GM12878 (cell line): ENCODE data around the gene SAMD4A. TPM values are rescaled to one million over a fixed set of nuclear protein-coding genes. Genes with fewer than 3 reads are reported as not detected.

Source experiments
- ATAC-seq: fragments of 200-7000 bp; cut with Tn5 transposase; 3 replicates; pipeline ENCODE4 v1.9.1; 2020; ENCODE audit warnings: mild to moderate bottlenecking, moderate library complexity
- BruUV-seq: library from RNA; stranded (reverse); fragments of 400-500 nt; replicated peaks from 2 replicates; lab custom pipeline; 2021; lab: Mats Ljungman, UMichigan
- CTCF ChIA-PET: fragments of 300-600 bp; sonication (Branson Sonifier 250); formaldehyde crosslinking; extraction: SDS; loops from one replicate; lab custom pipeline; 2021; ENCODE audit warnings: inconsistent platforms; lab: Yijun Ruan, JAX
- POLR2A ChIA-PET: fragments of 350-600 bp; formaldehyde crosslinking; extraction: SDS; loops from one replicate; lab custom pipeline; 2021; ENCODE audit warnings: inconsistent platforms; lab: Charles Lee
- RAD21 ChIA-PET: fragments of 300-600 bp; sonication (Branson Sonifier 250); formaldehyde crosslinking; loops from one replicate; lab custom pipeline; 2023; ENCODE audit warnings: antibody characterized with exemption; ENCODE audit not compliant: unreplicated experiment; lab: Charles Lee
- SMC1A ChIA-PET: fragments of 300-600 bp; sonication (Branson Sonifier 250); formaldehyde crosslinking; loops from one replicate; lab custom pipeline; 2023; ENCODE audit not compliant: unreplicated experiment, uncharacterized antibody; lab: Charles Lee
- DNase-seq: peaks from one replicate; pipeline ENCODE4 v3.0.0-alpha.2; 2011; ENCODE audit warnings: low read depth, low spot score
- FAIRE-seq: peaks from 3 replicates; lab custom pipeline; 2011; peaks lifted over from hg19 to GRCh38; lab: Jason Lieb, UNC
- H2AFZ ChIP-seq: 2 replicates; pipeline ENCODE4 v1.6.0; 2011; ENCODE audit warnings: low read depth, low read length, control low read depth; ENCODE audit not compliant: control insufficient read depth
- H3K27ac ChIP-seq: 2 replicates; pipeline ENCODE4 v1.5.1; 2011; ENCODE audit warnings: control low read depth; ENCODE audit not compliant: control insufficient read depth, insufficient read depth
- H3K27me3 ChIP-seq, 2 experiments: replicated peaks in 1 of 2; 2 replicates each; pipeline versions ENCODE4 v1.6.0 to v1.6.1; 2011; ENCODE audit warnings: low read length in 1 of 2; ENCODE audit not compliant: control insufficient read depth in 2 of 2, insufficient read depth in 2 of 2
- H3K36me3 ChIP-seq, 2 experiments: 2 replicates each; pipeline ENCODE4 v1.5.1; 2011; ENCODE audit warnings: low read length in 1 of 2; ENCODE audit not compliant: control insufficient read depth in 2 of 2, insufficient read depth in 2 of 2
- H3K4me1 ChIP-seq: 2 replicates; pipeline ENCODE4 v1.6.1; 2011; ENCODE audit warnings: mild to moderate bottlenecking, low read length, moderate library complexity, mixed read lengths; ENCODE audit not compliant: control insufficient read depth, insufficient read depth
- H3K4me2 ChIP-seq: 2 replicates; pipeline ENCODE4 v1.6.0; 2011; ENCODE audit warnings: control low read depth; ENCODE audit not compliant: control insufficient read depth, insufficient read depth
- H3K4me3 ChIP-seq: fragments of 200-600 bp; sonication (generic); 2 replicates; pipeline ENCODE4 v1.5.1; 2016
- H3K79me2 ChIP-seq: 2 replicates; pipeline ENCODE4 v1.6.0; 2011; ENCODE audit warnings: low read length; ENCODE audit not compliant: control insufficient read depth, insufficient read depth
- H3K9ac ChIP-seq: 2 replicates; pipeline ENCODE4 v1.8.0; 2011; ENCODE audit warnings: low read length, control low read depth, mixed read lengths; ENCODE audit not compliant: control insufficient read depth, insufficient read depth
- H3K9me3 ChIP-seq: replicated peaks from 3 replicates; pipeline ENCODE4 v1.5.1; 2011; ENCODE audit warnings: mild to moderate bottlenecking, low read length; ENCODE audit not compliant: control insufficient read depth, insufficient read depth
- H4K20me1 ChIP-seq: 2 replicates; pipeline ENCODE4 v1.6.0; 2011; ENCODE audit not compliant: control insufficient read depth, insufficient read depth
- BACH1 ChIP-seq: fragments of 450-650 bp; IDR thresholded peaks from 2 replicates; pipeline ENCODE4 v1.6.1; 2017; ENCODE audit warnings: mild to moderate bottlenecking, borderline replicate concordance
- BCL11A ChIP-seq: IDR thresholded peaks from 2 replicates; pipeline ENCODE4 v1.6.1; 2011; ENCODE audit warnings: low read depth, low read length
- BCL3 ChIP-seq: IDR thresholded peaks from 2 replicates; pipeline ENCODE4 v1.6.1; 2011; ENCODE audit warnings: borderline replicate concordance, low read depth, mild to moderate bottlenecking, moderate library complexity, low read length; ENCODE audit not compliant: insufficient read depth, poor library complexity, severe bottlenecking
- MEF2B ChIP-seq: fragments of 450-650 bp; IDR thresholded peaks from 2 replicates; pipeline ENCODE4 v1.6.1; 2018; ENCODE audit warnings: mild to moderate bottlenecking, moderate library complexity; ENCODE audit not compliant: partially characterized antibody, poor library complexity, severe bottlenecking
- MYB ChIP-seq: fragments of 150-350 bp; IDR thresholded peaks from 2 replicates; pipeline ENCODE4 v1.6.1; 2014; ENCODE audit warnings: mild to moderate bottlenecking, low read depth, low read length, borderline replicate concordance
- MYC ChIP-seq: IDR thresholded peaks from 2 replicates; pipeline ENCODE4 v1.6.1; 2011; ENCODE audit warnings: mild to moderate bottlenecking, low read length, moderate library complexity, inconsistent platforms; ENCODE audit not compliant: insufficient read depth, insufficient replicate concordance, insufficient read length, severe bottlenecking
- NR2F1 ChIP-seq: fragments of 450-650 bp; conservative IDR thresholded peaks from 2 replicates; pipeline ENCODE4 v1.6.1; 2017; ENCODE audit warnings: mild to moderate bottlenecking
- ZBTB4 ChIP-seq: fragments of 450-650 bp; formaldehyde crosslinking; IDR thresholded peaks from 2 replicates; pipeline ENCODE4 v1.4.0; 2022; ENCODE audit warnings: mild to moderate bottlenecking, moderate library complexity
- ZNF24 ChIP-seq: fragments of 450-650 bp; IDR thresholded peaks from 2 replicates; pipeline ENCODE4 v1.6.1; 2017; ENCODE audit warnings: antibody characterized with exemption, mild to moderate bottlenecking
- WGBS: methylation state at CpG from one replicate; pipeline ENCODE4 v1.1.6; 2016; ENCODE audit warnings: low lambda C conversion rate; ENCODE audit not compliant: insufficient replicate concordance, insufficient coverage; ENCODE audit errors: missing lambda C conversion rate; 5-methylcytosine and 5-hydroxymethylcytosine counted together
- in situ Hi-C: fragments of 300-500 bp; cut with MboI; formaldehyde crosslinking; loops from 9 replicates; pipeline ENCODE4 v1.14.3; 2018; ENCODE audit warnings: mixed read lengths
- intact Hi-C: fragments of 100-400 bp; cut with micrococcal nuclease; formaldehyde crosslinking; loops from one replicate; pipeline ENCODE4 v1.14.2; 2022; ENCODE audit not compliant: unreplicated experiment
- polyA plus RNA-seq, 11 experiments: library from polyadenylated mRNA; depleted of rRNA in 4 of 11; unstranded in 6 of 11; stranded (reverse) in 5 of 11; fragments of >200 nt; fragmentation: Nextera tagmentation in 4 of 11; fragmentation: Illumina TruSeq in 1 of 11; extraction: Ambion mirVana in 4 of 11; extraction: Trizol in 1 of 11; gene quantifications; 1 replicate in 1 of 11; 2 replicates in 10 of 11; pipeline versions ENCODE4 v1.2.1 to v1.2.3, GENCODE V29; 2011 to 2016; ENCODE audit warnings: inconsistent platforms in 2 of 11, missing spikeins in 2 of 11, low read depth in 1 of 11
- total RNA-seq, 4 experiments: library from RNA; depleted of rRNA in 3 of 4; stranded (reverse); fragments of >200 nt in 3 of 4; fragmentation: Illumina TruSeq in 1 of 4; extraction: Trizol in 1 of 4; gene quantifications; 2 replicates each; pipeline versions ENCODE4 v1.2.1 to v1.2.3, GENCODE V29; 2013 to 2021

SAMD4A gene
- total and polyA plus RNA-seq, 10 of the 15 experiments (the other 5 are each of a cell fraction or from before 2014, with no cell fraction given), result 0.05 to 0.56 (median 0.31) TPM

- H4K20me1 ChIP-seq, result no peaks in the 10 kb centered on the region
- no peak overlapping the region for H3K4me2 ChIP-seq
- no peaks in the 10 kb centered on the region for H3K4me1 ChIP-seq
- no peak overlapping the region for H3K9ac ChIP-seq
- ATAC-seq, result no peak
- intact Hi-C loops, result no loop called here
- ChIA-PET CTCF (interaction anchor here (1.2 to 2.6 kb wide), 2 partner anchors 9 to 74 kb away, joined by 4 to 13 read pairs; no protein-coding TSS in a partner anchor), SMC1A (interaction anchor here (1.1 to 1.8 kb wide), 4 partner anchors 10 to 74 kb away, joined by 3 to 7 read pairs (median 3); no protein-coding TSS in a partner anchor), RAD21 (no interaction called here), POLR2A (no interaction called here)
- no peaks in the 10 kb centered on the region for H3K79me2 ChIP-seq
- no peaks in the 10 kb centered on the region for H3K9me3 ChIP-seq
- no peak for TF ChIP-seq MEF2B
- no peak for TF ChIP-seq ZNF24
- no peak for TF ChIP-seq MYB
- TF ChIP-seq BCL11A, result no peak
- TF ChIP-seq BACH1, result no peak
- TF ChIP-seq MYC, result no peak
- no peak for TF ChIP-seq BCL3
- no peak for TF ChIP-seq ZBTB4 (CRISPR knock-in tag)
- no peak for TF ChIP-seq NR2F1
- H3K4me3 ChIP-seq, result no peak overlapping the region
- H3K27ac ChIP-seq, result no peak overlapping the region
- BruUV-seq, result no TSS peak
- FAIRE-seq, result no peak
- no peak overlapping the region for H2AFZ ChIP-seq
- in situ Hi-C loops, result no loop called here
- H3K27me3 ChIP-seq, result no peaks in the 10 kb centered on the region
- no peak for DNase-seq
- WGBS, result 69% methylated on average over 3 of the region's 3 CpGs
- H3K36me3 ChIP-seq, result no peaks in the 10 kb centered on the region
Observed at GRCh38 chr14:54699735-54700134, 132.8 kb downstream of the SAMD4A start.
